PFSK-1 (cell line): ENCODE results near the gene POLE.

Experiments
- POLR2AphosphoS5 ChIP-seq: IDR thresholded peaks from 2 replicates; pipeline ENCODE4 v1.6.1; 2012; ENCODE audit warnings: low read depth, mild to moderate bottlenecking, control low read depth, low read length, moderate library complexity
- TAF1 ChIP-seq: IDR thresholded peaks from 2 replicates; pipeline ENCODE4 v1.6.1; 2012; ENCODE audit warnings: low read length, control low read depth, borderline replicate concordance; ENCODE audit not compliant: insufficient read depth
- TF ChIP-seq, protein P1 (sequence below), 2 experiments: IDR thresholded peaks; 2 replicates each; pipeline versions ENCODE4 v1.6.1 to v1.8.0; 2011 to 2012; ENCODE audit warnings: low read depth in 2 of 2, low read length in 2 of 2, control low read depth in 1 of 2, inconsistent platforms in 1 of 2, mild to moderate bottlenecking in 1 of 2, moderate library complexity in 1 of 2; ENCODE audit not compliant: insufficient read depth in 1 of 2

DNA sequence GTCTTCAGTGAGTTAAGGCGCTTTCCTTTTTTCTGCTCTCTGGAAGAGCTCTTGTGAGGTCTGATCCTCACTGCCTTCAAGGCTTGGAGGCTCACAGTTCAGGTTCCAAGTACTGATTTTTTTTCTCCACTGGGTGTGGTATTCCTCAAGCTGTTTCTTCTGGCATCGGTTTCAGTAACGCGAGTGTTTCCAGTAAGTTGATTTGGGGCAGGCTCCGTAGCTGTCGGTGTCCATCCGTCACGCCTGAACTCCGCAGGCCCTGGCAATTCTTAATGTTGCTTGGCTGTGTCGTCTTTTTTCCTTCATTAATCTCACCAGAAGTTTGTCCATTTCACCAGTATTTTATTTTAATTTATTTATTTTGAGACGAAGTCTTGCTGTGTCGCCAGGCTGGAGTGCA, 107.4 kb downstream of the POLE start:
- TF ChIP-seq POLR2AphosphoS5 (no peak), TAF1 (no peak)
- TF ChIP-seq, protein P1, sequence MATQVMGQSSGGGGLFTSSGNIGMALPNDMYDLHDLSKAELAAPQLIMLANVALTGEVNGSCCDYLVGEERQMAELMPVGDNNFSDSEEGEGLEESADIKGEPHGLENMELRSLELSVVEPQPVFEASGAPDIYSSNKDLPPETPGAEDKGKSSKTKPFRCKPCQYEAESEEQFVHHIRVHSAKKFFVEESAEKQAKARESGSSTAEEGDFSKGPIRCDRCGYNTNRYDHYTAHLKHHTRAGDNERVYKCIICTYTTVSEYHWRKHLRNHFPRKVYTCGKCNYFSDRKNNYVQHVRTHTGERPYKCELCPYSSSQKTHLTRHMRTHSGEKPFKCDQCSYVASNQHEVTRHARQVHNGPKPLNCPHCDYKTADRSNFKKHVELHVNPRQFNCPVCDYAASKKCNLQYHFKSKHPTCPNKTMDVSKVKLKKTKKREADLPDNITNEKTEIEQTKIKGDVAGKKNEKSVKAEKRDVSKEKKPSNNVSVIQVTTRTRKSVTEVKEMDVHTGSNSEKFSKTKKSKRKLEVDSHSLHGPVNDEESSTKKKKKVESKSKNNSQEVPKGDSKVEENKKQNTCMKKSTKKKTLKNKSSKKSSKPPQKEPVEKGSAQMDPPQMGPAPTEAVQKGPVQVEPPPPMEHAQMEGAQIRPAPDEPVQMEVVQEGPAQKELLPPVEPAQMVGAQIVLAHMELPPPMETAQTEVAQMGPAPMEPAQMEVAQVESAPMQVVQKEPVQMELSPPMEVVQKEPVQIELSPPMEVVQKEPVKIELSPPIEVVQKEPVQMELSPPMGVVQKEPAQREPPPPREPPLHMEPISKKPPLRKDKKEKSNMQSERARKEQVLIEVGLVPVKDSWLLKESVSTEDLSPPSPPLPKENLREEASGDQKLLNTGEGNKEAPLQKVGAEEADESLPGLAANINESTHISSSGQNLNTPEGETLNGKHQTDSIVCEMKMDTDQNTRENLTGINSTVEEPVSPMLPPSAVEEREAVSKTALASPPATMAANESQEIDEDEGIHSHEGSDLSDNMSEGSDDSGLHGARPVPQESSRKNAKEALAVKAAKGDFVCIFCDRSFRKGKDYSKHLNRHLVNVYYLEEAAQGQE (IDR thresholded peaks at IDR 0.05; ENCODE audit: insufficient read depth in 1 of 2, low read depth in 2 of 2, low read length in 2 of 2) = no peak
